SU-DHL-6 (cell line): ENCODE measurements around the gene ZNF319.

Experiments
- H2AFZ ChIP-seq: fragments of 200-600 bp; sonication (generic); 2 replicates; pipeline ENCODE4 v1.6.1; 2014; ENCODE audit warnings: low read depth, mild to moderate bottlenecking, moderate library complexity, mixed read lengths, antibody characterized with exemption, low read length; ENCODE audit not compliant: severe bottlenecking
- H3F3A ChIP-seq: fragments of 200-600 bp; shearing (Covaris generic); 2 replicates; pipeline ENCODE4 v1.6.0; 2016; ENCODE audit warnings: antibody characterized with exemption, mild to moderate bottlenecking; ENCODE audit not compliant: insufficient read depth
- H3K27ac ChIP-seq: fragments of 200-600 bp; sonication (generic); 2 replicates; pipeline ENCODE4 v1.5.1; 2016; ENCODE audit warnings: low read depth, mild to moderate bottlenecking, low read length, moderate library complexity, mixed read lengths
- H3K27me3 ChIP-seq: fragments of 200-600 bp; sonication (generic), shearing (Covaris generic); 2 replicates; pipeline ENCODE4 v1.6.0; 2014; ENCODE audit warnings: mild to moderate bottlenecking, low read length
- H3K36me3 ChIP-seq: fragments of 200-600 bp; sonication (generic); 2 replicates; pipeline ENCODE4 v1.6.1; 2014; ENCODE audit warnings: mild to moderate bottlenecking, low read length, mixed read lengths
- H3K4me2 ChIP-seq: fragments of 300-600, 200-600 bp; shearing (Covaris generic), sonication (generic); 2 replicates; pipeline ENCODE4 v1.6.0; 2014; ENCODE audit warnings: low read length, low read depth, mild to moderate bottlenecking; ENCODE audit not compliant: poor library complexity, severe bottlenecking
- H3K4me3 ChIP-seq: fragments of 200-600 bp; sonication (generic); 2 replicates; pipeline ENCODE4 v1.5.1; 2014; ENCODE audit warnings: antibody characterized with exemption, low read length, mild to moderate bottlenecking, mixed read lengths; ENCODE audit not compliant: insufficient read depth, poor library complexity, severe bottlenecking
- H3K79me2 ChIP-seq: fragments of 200-600 bp; sonication (generic); 2 replicates; pipeline ENCODE4 v1.6.1; 2014; ENCODE audit warnings: mild to moderate bottlenecking, low read length, moderate library complexity; ENCODE audit not compliant: insufficient read depth
- H3K9ac ChIP-seq: fragments of 200-600 bp; sonication (generic); 2 replicates; pipeline ENCODE4 v1.7.0; 2014; ENCODE audit warnings: mild to moderate bottlenecking, low read length
- H3K9me2 ChIP-seq: fragments of 200-600 bp; sonication (generic); replicated peaks from 2 replicates; pipeline ENCODE4 v1.6.1; 2014; ENCODE audit warnings: low read length; ENCODE audit not compliant: insufficient read depth
- H3K9me3 ChIP-seq: fragments of 200-600 bp; sonication (generic); 2 replicates; pipeline ENCODE4 v1.6.1; 2014; ENCODE audit warnings: low read length, mixed read lengths; ENCODE audit not compliant: insufficient read depth
- H4K20me1 ChIP-seq: fragments of 200-600 bp; sonication (generic); 2 replicates; pipeline ENCODE4 v1.6.1; 2014; ENCODE audit warnings: low read depth, mild to moderate bottlenecking, antibody characterized with exemption, low read length, moderate library complexity, mixed read lengths
- CTCF ChIP-seq: fragments of 200-600 bp; sonication (generic); IDR thresholded peaks from one replicate; pipeline ENCODE4 v1.5.1; 2017; ENCODE audit warnings: antibody characterized with exemption, mild to moderate bottlenecking, low read length, moderate library complexity; ENCODE audit not compliant: insufficient read depth, poor library complexity, severe bottlenecking
- EZH2phosphoT487 ChIP-seq: fragments of 200-600 bp; sonication (generic), shearing (Covaris generic); conservative IDR thresholded peaks from 2 replicates; pipeline ENCODE4 v1.6.1; 2018; ENCODE audit warnings: mild to moderate bottlenecking, antibody characterized with exemption, low read length, moderate library complexity, mixed read lengths

Gene ZNF319

DNA sequence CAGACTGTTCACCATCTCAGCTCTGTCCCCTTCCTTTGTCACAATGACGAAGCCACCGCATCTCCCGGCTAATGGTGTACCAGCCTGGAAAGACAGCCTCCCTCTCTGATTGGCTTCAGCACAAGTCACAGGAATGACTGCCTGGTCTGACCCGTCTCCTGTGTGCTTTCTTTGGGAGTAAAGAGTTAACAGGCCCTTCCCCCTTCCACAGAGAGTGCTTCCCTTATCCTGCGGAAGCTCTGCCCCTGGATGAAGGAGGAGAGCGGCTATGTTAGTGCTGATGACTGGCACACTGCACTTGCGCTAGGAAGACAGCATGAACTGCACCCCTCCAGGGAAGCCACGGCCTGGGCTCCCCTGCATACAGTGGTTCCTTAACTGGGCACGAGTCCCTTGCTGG lies 12.0 kb upstream of the ZNF319 start:
- no peaks in the 10 kb centered on the region for H3K9me2 ChIP-seq
- no peak overlapping the region for H2AFZ ChIP-seq
- no peak overlapping the region for H3K4me3 ChIP-seq
- TF ChIP-seq CTCF (no peak), EZH2phosphoT487 (no peak)
- no peaks in the 10 kb centered on the region for H3K27me3 ChIP-seq
- peaks cover 6% of the 10 kb centered on the region; the same call in 1 of the 2 replicates for H3K79me2 ChIP-seq
- no peak overlapping the region for H3K4me2 ChIP-seq
- H3K27ac ChIP-seq: no peak overlapping the region
- H3K36me3 ChIP-seq: 0 out of 2 replicates have a peak, but pooled peaks cover 3% of the 10 kb centered on the region
- H4K20me1 ChIP-seq: no peaks in the 10 kb centered on the region
- no peaks in the 10 kb centered on the region for H3F3A ChIP-seq
- H3K9me3 ChIP-seq: no peaks in the 10 kb centered on the region
- no peak overlapping the region for H3K9ac ChIP-seq

DNA sequence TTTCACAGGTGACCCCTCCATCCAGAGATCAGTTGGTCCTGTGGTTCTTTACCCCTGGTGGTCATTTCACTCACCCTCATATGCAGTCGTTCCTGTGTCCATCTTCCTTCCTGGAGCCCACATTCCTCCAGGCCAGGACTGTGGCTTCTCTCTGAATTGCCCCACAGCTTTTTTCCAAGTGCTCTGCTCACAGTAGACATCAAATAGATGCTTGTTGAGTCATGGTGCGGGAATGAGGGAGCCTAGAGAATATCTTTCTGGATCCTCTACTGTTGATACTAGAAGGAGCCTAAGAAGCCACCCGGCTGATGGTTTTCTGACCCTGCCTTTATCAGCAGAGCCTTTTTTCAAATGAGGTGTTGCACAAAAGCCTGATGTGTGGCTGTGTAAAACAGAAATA lies 11.2 kb upstream of the ZNF319 start:
- no peaks in the 10 kb centered on the region for H3K27me3 ChIP-seq

DNA sequence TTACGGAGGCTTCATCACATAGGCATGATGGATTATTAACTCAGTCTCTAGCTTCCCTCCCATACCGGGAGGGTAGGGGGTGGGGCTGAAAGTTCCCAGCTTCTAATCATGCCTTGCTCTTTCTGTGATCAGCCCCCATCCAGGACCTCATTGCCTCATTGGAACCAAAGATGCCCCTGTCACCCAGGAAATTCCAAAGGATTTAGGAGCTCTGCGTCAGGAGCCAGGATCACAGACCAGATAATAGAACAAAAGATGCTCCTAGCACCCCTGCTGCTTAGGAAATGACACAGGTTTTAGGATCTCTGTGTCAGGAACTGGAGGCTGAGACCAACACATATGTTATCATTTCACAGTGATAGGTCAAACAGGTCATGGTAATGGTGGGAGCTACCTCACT lies 10.4 kb upstream of the ZNF319 start:
- H4K20me1 ChIP-seq: no peaks in the 10 kb centered on the region
- H2AFZ ChIP-seq: no peak overlapping the region
- no peaks in the 10 kb centered on the region for H3F3A ChIP-seq
- peaks cover 6% of the 10 kb centered on the region; the same call in 1 of the 2 replicates for H3K79me2 ChIP-seq
- H3K4me2 ChIP-seq: no peak overlapping the region
- TF ChIP-seq EZH2phosphoT487 (no peak), CTCF (no peak)
- peaks cover 9% of the 10 kb centered on the region; the same call in 1 of the 2 replicates for H3K36me3 ChIP-seq
- H3K27me3 ChIP-seq: no peaks in the 10 kb centered on the region
- H3K9me3 ChIP-seq: no peaks in the 10 kb centered on the region
- H3K27ac ChIP-seq: no peak overlapping the region
- H3K9ac ChIP-seq: no peak overlapping the region
- H3K4me3 ChIP-seq: no peak overlapping the region
- no peaks in the 10 kb centered on the region for H3K9me2 ChIP-seq

More for the DNA sequence above, 11.2 kb upstream of the ZNF319 start:
- Histone ChIP-seq H3K4me3 (no peak overlapping the region), H3K4me2 (no peak overlapping the region), H3K9me2 (no peaks in the 10 kb centered on the region), H3K9ac (no peak overlapping the region), H3K79me2 (peaks cover 6% of the 10 kb centered on the region; the same call in 1 of the 2 replicates), H3F3A (no peaks in the 10 kb centered on the region), H2AFZ (no peak overlapping the region), H3K27ac (no peak overlapping the region), H3K9me3 (no peaks in the 10 kb centered on the region), H3K36me3 (peaks cover 7% of the 10 kb centered on the region; the same call in 1 of the 2 replicates), H4K20me1 (no peaks in the 10 kb centered on the region)
- TF ChIP-seq CTCF: no peak
- TF ChIP-seq EZH2phosphoT487: no peak
